Stimulated activated CD4-positive, alpha-beta T cell treated with anti-CD3 and anti-CD28 coated beads, TNF-alpha, amount 100 ng/mL, for 1 hour (primary cell): ENCODE data around the gene HIGD1A.

Experiments used
- DNase-seq, 3 donors: peaks; one replicate each; pipeline ENCODE4 v3.0.0-alpha.2; 2020; ENCODE audit warnings: low read depth in 3 of 3, low spot score in 1 of 3

The HIGD1A gene

GRCh38 chr3:42762046-42762724, 42.1 kb downstream of the HIGD1A start:
- no peak for DNase-seq

- no peak for DNase-seq
These were observed 46.2 kb downstream of the HIGD1A start for GRCh38 chr3:42758126-42758525.

DNA sequence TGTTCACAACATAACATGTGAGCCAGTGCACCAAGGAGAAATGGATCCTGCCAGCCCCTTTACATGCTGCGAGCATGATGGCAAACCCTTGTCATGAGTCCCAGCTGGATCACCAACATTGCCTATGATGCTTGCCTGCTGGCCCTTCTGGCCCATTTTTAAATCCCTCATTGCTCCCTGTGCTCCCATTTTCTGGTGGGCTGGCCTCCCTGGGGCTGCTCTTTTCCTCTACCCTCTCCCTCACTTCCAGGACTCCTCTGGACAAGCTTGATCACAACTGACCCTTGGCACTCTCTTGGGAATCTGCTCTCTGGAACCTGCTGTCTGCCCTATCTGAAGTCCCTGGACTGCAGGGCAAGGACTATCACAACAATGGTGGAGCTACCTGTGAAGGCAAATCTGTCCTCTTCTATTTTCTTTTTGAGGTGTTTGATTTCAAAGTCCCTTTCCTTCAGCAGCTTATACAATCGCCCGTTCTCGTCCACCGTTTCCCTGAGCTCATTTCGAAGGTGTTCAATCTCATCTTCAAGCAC, 47.5 kb downstream of the HIGD1A start:
- no peak for DNase-seq

DNA sequence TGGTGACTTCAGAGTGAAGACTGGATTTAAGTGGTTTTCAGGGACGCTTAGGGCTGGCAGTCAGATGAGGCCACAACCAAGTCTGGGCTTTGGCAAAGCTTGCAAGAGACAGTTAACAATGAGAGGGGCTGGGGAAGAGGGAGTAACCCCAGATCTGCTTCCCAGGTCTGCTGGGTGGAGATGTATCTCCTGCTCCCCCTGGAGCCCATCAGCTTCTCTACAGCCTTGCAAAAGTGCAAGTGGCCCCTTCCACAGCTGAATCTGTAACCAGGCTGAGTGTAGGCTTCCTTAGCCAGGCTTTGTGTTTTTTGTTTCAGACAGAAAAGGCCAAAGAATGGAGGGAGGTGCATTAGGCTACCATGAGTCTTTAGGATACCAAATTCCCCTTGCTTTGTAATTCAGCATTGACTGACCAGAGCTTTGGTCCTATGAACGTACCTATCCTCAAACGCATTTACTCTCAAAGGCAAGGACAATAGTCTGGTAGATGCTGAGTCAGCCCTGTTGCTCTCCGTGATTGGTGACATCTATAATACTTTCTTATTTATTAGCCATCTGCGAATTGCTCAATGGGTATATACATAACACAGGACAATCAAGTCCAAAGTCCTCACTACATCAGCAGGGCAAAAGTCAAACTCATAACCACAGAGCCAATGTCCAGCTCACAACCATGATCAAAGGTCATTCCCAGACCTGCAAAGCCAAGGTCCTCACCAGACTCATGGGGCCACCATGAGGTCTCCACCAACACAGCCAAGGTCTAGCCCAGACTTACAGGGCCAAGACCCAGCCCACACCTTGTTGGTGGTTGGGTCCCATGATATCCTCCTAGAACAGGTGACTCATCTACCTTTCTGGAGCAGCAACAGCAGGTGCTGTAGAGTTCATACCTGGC, 48.4 kb downstream of the HIGD1A start:
- DNase-seq: no peak

DNA sequence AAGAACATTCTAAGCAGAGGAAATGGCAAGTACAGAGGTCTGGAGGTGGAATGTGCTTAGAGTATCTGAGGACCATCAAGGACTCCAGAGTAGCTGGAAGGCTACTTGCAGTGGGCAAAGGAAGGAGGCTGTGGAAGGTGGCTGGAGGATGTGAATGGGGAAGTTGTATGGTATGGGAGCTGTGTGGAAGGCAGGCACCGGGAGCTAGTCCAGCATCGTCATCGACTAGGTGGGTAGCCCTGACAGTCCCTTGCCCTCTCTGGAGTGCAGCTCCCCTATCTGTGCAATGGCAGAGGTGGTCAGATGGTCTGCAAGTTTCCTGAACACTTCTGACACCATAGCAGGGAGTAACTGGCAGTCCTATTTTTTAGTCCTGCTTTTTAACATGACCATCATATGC, 50.5 kb downstream of the HIGD1A start:
- DNase-seq: no peak

GRCh38 chr3:42752961-42753360, 51.3 kb downstream of the HIGD1A start:
- no peak for DNase-seq

DNA sequence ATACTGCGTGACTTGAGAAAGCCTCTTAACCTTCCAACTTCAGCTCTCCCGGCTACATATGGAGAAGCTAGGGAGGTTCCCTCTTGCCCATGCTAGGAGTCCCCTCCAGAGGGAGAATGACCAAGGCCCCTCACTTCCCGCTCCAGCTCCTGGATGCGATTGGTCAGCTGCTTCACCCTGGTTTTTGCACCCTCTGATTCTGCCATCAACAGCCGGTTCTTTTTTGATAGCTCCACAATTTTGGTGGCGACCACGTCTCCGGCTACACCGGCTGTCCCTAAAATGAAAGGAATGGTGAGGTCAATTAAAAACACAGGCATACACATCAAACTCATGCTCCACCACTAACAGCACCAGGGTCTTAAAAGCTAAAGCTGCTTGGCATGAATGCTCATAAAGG, 51.8 kb downstream of the HIGD1A start:
- no peak for DNase-seq

- no peak for DNase-seq
These were observed 52.7 kb downstream of the HIGD1A start for GRCh38 chr3:42751609-42752008.

- DNase-seq: no peak
These were observed 53.5 kb downstream of the HIGD1A start for GRCh38 chr3:42750834-42751233.

- DNase-seq: no peak
These were observed 54.5 kb downstream of the HIGD1A start for GRCh38 chr3:42749753-42750231.

GRCh38 chr3:42749025-42749752, 55.1 kb downstream of the HIGD1A start:
- DNase-seq: no peak

GRCh38 chr3:42747581-42747980, 56.7 kb downstream of the HIGD1A start:
- no peak for DNase-seq

DNA sequence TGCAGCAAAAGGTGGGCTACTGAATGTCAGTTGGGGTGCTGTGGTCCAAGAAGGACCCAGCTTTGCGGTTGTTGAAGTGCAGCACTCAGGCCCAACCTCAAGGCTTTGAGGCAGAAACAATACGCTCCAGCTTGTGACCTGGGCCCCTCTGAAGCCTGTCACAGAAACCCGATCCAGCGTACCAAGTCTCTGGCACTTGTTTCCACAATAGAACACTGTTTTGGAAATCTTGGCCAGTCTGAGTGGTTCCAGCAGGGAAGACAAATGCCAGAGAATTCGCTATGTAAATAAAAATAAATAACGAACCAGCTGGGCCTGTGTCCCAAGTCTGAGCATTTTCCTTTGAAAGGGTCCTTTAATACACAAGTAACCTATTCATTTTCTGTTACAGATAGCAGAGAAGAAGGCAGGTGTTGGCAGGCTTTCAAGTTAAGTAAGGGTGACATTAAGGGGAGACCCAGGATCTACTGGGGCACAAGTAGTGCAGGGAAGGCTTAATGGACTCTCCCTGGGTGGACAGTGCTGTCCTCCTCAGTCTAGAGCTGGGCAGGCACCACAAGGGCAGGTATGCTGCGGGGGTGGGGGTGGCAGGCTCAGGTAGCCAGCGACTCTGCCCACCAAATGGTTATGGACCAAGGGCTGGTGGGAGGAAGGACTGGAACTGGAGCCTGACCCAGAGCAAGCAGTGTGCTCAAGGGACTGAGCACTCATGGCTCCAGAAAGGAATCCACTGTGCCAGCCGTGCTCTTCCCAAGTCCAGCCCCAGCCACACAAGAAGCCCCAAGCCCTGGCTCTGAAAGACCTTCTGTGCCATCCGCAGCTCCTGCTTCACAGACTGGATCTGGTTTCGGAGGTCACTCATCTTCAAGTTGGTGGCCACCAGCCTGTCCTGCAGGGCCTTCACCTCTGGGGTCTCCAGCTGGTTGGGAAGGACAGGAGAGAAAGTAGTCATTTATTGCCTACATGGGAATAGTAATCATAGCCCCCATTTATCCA, 57.5 kb downstream of the HIGD1A start:
- no peak for DNase-seq

GRCh38 chr3:42745776-42746454, 58.4 kb downstream of the HIGD1A start:
- no peak for DNase-seq

DNA sequence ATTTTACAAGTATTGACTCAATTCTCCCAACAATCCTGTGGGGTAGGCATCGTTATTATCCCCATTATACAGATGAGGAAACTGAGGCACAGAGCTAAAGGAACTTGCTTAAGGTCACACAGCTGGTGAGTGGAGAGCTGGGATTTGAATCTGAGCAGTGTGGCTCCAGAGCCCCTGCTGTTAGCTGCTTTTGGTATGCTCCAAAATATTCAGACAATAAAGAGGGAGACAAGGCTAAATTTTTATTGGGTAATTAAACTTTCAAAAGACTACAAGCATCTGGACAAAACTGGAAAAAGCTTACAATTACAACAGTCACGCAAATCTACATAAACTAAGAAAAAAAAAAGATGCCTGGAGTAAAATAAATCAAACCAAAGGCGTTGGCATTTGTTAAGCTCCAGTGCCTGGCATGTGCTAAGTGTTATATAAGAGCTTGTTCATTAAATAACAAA, 59.0 kb downstream of the HIGD1A start:
- DNase-seq: no peak

DNA sequence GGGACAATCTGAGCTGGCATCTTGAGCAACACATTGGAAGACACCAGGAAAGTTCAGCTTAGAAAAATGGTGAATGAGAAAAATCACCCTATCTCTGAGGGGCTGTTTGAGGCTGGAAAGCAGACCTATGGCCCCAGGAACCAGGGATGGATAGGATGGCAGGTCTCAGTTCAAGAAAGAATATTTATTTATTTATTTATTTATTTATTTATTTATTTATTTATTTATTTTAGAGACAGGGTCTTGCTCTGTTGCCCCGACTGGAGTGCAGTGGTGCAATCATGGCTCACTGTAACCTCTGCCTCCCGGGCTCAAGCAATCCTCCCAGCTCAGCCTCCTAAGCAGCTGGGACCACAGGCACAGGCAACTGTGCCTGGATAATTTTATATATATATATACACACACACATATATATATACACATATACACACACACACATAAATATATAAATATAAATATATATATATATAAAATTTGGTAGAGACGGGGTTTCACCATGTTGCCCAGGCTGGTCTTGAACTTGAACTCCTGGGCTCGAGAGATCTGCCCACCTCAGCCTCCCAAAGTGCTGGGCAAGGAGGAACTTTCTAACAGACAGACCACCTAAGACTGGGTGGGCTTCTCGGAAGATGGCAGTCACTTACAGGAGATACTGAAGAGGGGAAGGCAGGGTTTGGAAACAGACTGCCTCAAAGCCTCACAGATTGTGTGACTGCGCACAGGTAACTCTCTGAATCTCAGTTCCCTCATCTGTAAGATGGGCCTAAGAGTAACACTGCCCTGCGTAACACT, 60.9 kb downstream of the HIGD1A start:
- no peak for DNase-seq

- DNase-seq: no peak
These were observed 61.6 kb downstream of the HIGD1A start for GRCh38 chr3:42742688-42743087.

- no peak for DNase-seq
These were observed 62.0 kb downstream of the HIGD1A start for GRCh38 chr3:42742259-42742658.

- DNase-seq: no peak
These were observed 62.5 kb downstream of the HIGD1A start for GRCh38 chr3:42741796-42742195.
